Midbrain (tissue), 1 donor: ENCODE results near the gene PLEKHG5.
"Not testable (repeated sequence)": the region's sequence is repeated elsewhere in the genome, so short reads cannot be mapped to it uniquely, and the experiment has no call there.

Source experiments
- DNase-seq: peaks from one replicate; lab custom pipeline; 2025; lab: John Stamatoyannopoulos, UW

PLEKHG5 gene

GRCh38 chr1:6495540-6496364 lies 4.3 kb upstream of the PLEKHG5 start:
- DNase-seq: no peak

- no peak for DNase-seq
Observed at GRCh38 chr1:6495041-6495441, 3.6 kb upstream of the PLEKHG5 start.

- no peak for DNase-seq
Observed at GRCh38 chr1:6494627-6495026, 3.2 kb upstream of the PLEKHG5 start.

- DNase-seq: not testable (repeated sequence)
Observed at GRCh38 chr1:6493834-6494223, 2.4 kb upstream of the PLEKHG5 start.

GRCh38 chr1:6491966-6492365 lies 499 bp upstream of the PLEKHG5 start:
- DNase-seq: no peak

- no peak for DNase-seq
Observed at GRCh38 chr1:6491081-6491449, 402 bp downstream of the PLEKHG5 start.

- peak; percentile 4 for DNase-seq
Observed at GRCh38 chr1:6490181-6491080, 1.0 kb downstream of the PLEKHG5 start.

- DNase-seq: peak; percentile 39
Observed at GRCh38 chr1:6489799-6490180, 1.7 kb downstream of the PLEKHG5 start.

- no peak for DNase-seq
Observed at GRCh38 chr1:6489383-6489765, 2.1 kb downstream of the PLEKHG5 start.

GRCh38 chr1:6488602-6489382 lies 2.7 kb downstream of the PLEKHG5 start:
- DNase-seq: no peak

GRCh38 chr1:6487804-6488484 lies 3.5 kb downstream of the PLEKHG5 start:
- no peak for DNase-seq

GRCh38 chr1:6486433-6487011 lies 4.9 kb downstream of the PLEKHG5 start:
- DNase-seq: peak; percentile 66

- no peak for DNase-seq
Observed at GRCh38 chr1:6485168-6486101, 6.0 kb downstream of the PLEKHG5 start.

GRCh38 chr1:6484826-6485167 lies 6.7 kb downstream of the PLEKHG5 start:
- no peak for DNase-seq

- DNase-seq: no peak
Observed at GRCh38 chr1:6483761-6484117, 7.7 kb downstream of the PLEKHG5 start.

- DNase-seq: peak; percentile 8
Observed at GRCh38 chr1:6483017-6483760, 8.3 kb downstream of the PLEKHG5 start.

- DNase-seq: no peak
Observed at GRCh38 chr1:6481820-6482219, 9.6 kb downstream of the PLEKHG5 start.

- no peak for DNase-seq
Observed at GRCh38 chr1:6477039-6477820, 14.2 kb downstream of the PLEKHG5 start.

GRCh38 chr1:6476483-6476882 lies 15.0 kb downstream of the PLEKHG5 start:
- no peak for DNase-seq
